Left lung (tissue), 14 donors: Measurements from ENCODE around the gene UPP2. TPM values are rescaled to one million over a fixed set of nuclear protein-coding genes. Genes with fewer than 3 reads are reported as not detected.

ENCODE experiments used
- ATAC-seq: fragments of 200-7000 bp; cut with Tn5 transposase; one replicate; pipeline ENCODE4 v1.9.1; 2020; ENCODE audit warnings: moderate library complexity
- DNase-seq, 4 donors: peaks; one replicate each; pipeline ENCODE4 v3.0.0-alpha.2; 2013 to 2020
- H3K27ac ChIP-seq, 2 donors: fragments of 200-600 bp; sonication (generic) in 1 of 2; one replicate each; pipeline versions ENCODE4 v1.5.0 to v1.8.0; 2020 to 2021
- H3K27me3 ChIP-seq, 2 donors: fragments of 200-600 bp; sonication (generic) in 1 of 2; one replicate each; pipeline versions ENCODE4 v1.5.0 to v1.8.0; 2020 to 2021
- H3K36me3 ChIP-seq, 2 donors: fragments of 200-600 bp; sonication (generic) in 1 of 2; one replicate each; pipeline versions ENCODE4 v1.5.0 to v1.8.0; 2020 to 2021
- H3K4me1 ChIP-seq, 2 donors: fragments of 200-600 bp; one replicate each; pipeline ENCODE4 v1.8.0; 2021
- H3K4me3 ChIP-seq, 2 donors: fragments of 200-600 bp; sonication (generic) in 1 of 2; one replicate each; pipeline versions ENCODE4 v1.5.0 to v1.8.0; 2020 to 2021; ENCODE audit warnings: mild to moderate bottlenecking in 1 of 2
- H3K9me3 ChIP-seq, 2 donors: fragments of 200-600 bp; sonication (generic) in 1 of 2; one replicate each; pipeline versions ENCODE4 v1.5.0 to v1.8.0; 2020 to 2021
- intact Hi-C, 2 donors: fragments of 100-400 bp; cut with DNase I; formaldehyde crosslinking; loops; one replicate each; pipeline versions ENCODE4 v1.11.2 to v1.14.2; 2022
- long read RNA-seq, 12 donors: library from polyadenylated mRNA in 2 of 12; unstranded in 2 of 12; transcript quantifications; one replicate each; pipeline ENCODE4 v2.0.0 and lab custom pipeline, GENCODE V29; 2019 to 2026
- polyA plus RNA-seq, 6 donors: library from polyadenylated mRNA; unstranded; fragments of 120-200 nt; gene quantifications; one replicate each; pipeline ENCODE4 v1.2.1, GENCODE V29; 2013; ENCODE audit not compliant: insufficient read length in 6 of 6
- total RNA-seq, 2 donors: library from RNA; stranded (reverse); fragmentation: NEBNext Ultra II Directional; extraction: Animal tissue kit (Norgen Biotek cat#: 25700); gene quantifications; one replicate each; pipeline ENCODE4 v1.2.1, GENCODE V29; 2021
- TF ChIP-seq, protein P1 (sequence below), 2 donors: fragments of 200-600 bp; sonication (generic) in 1 of 2; IDR thresholded peaks; one replicate each; pipeline versions ENCODE4 v1.5.0 to v1.8.0; 2021; ENCODE audit warnings: antibody characterized with exemption in 2 of 2
- donor health status: DM: no; HTN: yes; CAD: no.
- donor health status: DM: no; HTN: no; CAD: no.

The UPP2 gene
- total RNA-seq (not detected), polyA plus RNA-seq (under 1 TPM; 0.14 to 0.93 (median 0.34) TPM)
- long read RNA-seq, donor 1 = 0 reads
- long read RNA-seq, donor 2 = 0 reads
- long read RNA-seq, donor 3 = 0 reads
- long read RNA-seq, donor 4 = 0 reads
- long read RNA-seq, donor 5 = 0 reads
- long read RNA-seq, donor 6 = 0 reads
- long read RNA-seq, donor 7 = 0 reads
- long read RNA-seq, donor 8 = 0 reads
- long read RNA-seq, donor 9 = 0 reads
- long read RNA-seq, donor 10 = 0 reads
- long read RNA-seq, donor 11 = 0 reads
- long read RNA-seq, donor 12 = 0 reads

DNA sequence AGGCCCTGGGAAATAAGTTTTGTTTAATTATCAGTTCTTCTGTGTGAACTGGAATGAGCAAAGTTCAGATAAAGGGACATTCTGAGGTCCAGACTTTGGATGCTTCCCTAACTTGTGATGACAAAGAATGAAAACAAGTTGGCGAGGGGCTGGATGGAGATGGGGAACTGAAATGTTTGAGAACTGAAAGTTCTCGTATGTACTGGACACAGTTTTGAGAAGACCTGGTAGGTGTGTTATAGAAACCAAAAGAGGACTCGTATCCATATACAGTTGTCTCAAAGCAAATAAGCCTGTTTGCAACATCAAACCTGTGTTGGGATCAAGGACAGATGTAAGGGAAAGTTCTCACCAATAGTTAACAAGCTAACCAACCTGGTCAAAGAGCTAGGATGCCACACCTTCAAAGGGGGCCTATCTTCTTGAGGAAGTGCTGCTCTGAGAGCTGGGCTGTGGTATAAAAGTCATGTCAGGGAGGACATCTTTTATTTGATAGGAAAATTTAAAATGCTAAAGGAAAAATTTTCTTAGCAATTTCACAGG, at the start of gene UPP2:
Gene UPP2, plus strand, starts transcription at position 493 of the 543 bp plus-strand sequence. CDS start 188 bp downstream, outside the sequence.
- Histone ChIP-seq H3K4me1 (no peaks in the 10 kb centered on the region), H3K27me3 (no peaks in the 10 kb centered on the region), H3K27ac (no peak within 1 kb of the TSS), H3K9me3 (no peaks in the 10 kb centered on the region), H3K36me3 (no peaks in the 10 kb centered on the region), H3K4me3 (no peak within 1 kb of the TSS)
- TF ChIP-seq, protein P1, sequence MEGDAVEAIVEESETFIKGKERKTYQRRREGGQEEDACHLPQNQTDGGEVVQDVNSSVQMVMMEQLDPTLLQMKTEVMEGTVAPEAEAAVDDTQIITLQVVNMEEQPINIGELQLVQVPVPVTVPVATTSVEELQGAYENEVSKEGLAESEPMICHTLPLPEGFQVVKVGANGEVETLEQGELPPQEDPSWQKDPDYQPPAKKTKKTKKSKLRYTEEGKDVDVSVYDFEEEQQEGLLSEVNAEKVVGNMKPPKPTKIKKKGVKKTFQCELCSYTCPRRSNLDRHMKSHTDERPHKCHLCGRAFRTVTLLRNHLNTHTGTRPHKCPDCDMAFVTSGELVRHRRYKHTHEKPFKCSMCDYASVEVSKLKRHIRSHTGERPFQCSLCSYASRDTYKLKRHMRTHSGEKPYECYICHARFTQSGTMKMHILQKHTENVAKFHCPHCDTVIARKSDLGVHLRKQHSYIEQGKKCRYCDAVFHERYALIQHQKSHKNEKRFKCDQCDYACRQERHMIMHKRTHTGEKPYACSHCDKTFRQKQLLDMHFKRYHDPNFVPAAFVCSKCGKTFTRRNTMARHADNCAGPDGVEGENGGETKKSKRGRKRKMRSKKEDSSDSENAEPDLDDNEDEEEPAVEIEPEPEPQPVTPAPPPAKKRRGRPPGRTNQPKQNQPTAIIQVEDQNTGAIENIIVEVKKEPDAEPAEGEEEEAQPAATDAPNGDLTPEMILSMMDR (IDR thresholded peaks at IDR 0.05) = no peak
- no peak for DNase-seq
- no peak for ATAC-seq
- intact Hi-C loops = no loop called here

DNA sequence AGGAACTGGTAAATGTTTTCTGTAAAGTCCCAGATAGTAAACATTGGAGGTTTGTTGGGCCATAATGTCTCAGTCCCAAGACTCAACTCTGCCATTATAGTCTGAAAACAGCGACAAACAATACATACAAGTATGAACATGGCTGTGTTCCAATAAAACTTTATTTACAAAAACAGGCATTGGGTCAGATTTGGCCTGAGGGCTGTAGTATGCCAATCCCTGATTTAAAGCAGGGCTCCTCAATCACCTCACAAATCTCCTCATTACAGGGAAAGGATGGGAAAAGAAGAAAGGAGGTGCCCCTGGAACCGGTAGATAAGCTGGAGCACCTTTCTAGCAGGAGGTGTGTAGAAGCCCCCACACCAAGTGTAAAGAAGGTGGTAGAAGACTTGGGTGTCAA, 48.9 kb upstream of the UPP2 start:
- ATAC-seq = no peak

DNA sequence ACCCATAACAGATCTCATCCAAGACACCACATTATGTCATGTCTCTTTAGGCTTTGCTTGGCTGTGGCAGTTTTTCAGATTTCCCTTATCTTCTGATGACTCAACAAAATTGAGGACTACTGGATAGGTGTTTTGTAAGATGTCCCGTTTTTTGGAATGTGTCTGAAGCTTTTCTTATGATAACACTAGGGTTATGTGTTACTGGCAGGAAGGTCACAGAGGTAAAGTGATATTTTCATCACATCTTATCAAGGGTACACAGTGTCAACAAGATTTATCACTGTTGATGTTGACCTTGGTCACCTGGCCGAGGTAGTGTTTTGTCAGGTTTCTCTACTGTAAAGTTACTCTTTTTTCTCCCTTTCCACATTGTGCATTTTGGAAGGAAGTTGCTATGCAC, 44.8 kb upstream of the UPP2 start:
- Histone ChIP-seq H3K9me3 (no peaks in the 10 kb centered on the region), H3K27me3 (no peaks in the 10 kb centered on the region), H3K36me3 (no peaks in the 10 kb centered on the region), H3K4me1 (no peaks in the 10 kb centered on the region), H3K4me3 (no peak overlapping the region), H3K27ac (no peak overlapping the region)
- intact Hi-C loops = no loop called here
- ATAC-seq (no peak), DNase-seq (no peak)
- TF ChIP-seq, protein P1 (IDR thresholded peaks at IDR 0.05) = no peak

More for the DNA sequence above, 48.9 kb upstream of the UPP2 start:
- Histone ChIP-seq H3K4me1 (no peaks in the 10 kb centered on the region), H3K4me3 (no peak overlapping the region), H3K27me3 (no peaks in the 10 kb centered on the region), H3K27ac (no peak overlapping the region), H3K9me3 (no peaks in the 10 kb centered on the region), H3K36me3 (no peaks in the 10 kb centered on the region)
- DNase-seq = no peak
- intact Hi-C loops = no loop called here
- TF ChIP-seq, protein P1 (IDR thresholded peaks at IDR 0.05) = no peak

DNA sequence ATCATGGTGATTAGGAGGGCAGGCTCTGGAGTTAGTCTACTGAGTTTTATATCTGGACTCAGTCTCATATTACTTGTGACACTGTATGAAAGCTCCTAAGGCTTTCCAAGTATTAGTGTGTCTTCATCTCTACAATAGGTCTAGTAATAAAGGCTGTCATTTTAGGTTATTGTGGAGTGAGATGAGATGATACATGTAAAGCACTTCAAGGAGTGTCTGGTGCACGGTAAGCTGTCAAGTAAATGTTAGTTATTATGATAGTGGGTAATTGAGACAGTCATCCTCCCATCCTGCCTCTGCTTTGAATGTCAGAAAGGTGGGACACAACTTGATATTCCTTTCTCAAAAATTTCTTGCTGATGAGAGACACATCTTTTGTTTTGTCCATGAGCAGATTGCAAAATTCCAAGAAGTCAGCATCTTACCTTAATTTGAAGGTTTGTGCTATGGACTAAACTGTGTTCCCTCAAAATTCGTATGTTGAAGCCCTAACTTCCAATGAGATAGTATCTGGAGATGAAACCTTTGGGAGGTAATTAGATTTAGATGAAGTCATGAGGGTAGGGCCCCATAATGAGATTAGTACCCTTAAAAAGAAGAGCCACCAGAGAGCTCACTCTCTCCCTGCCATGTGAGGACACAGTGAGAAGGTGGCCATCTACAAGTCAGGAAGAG, 41.4 kb upstream of the UPP2 start:
- Histone ChIP-seq H3K4me3 (no peak overlapping the region), H3K36me3 (no peaks in the 10 kb centered on the region), H3K27ac (no peak overlapping the region), H3K4me1 (no peaks in the 10 kb centered on the region), H3K27me3 (no peaks in the 10 kb centered on the region), H3K9me3 (no peaks in the 10 kb centered on the region)
- TF ChIP-seq, protein P1 (IDR thresholded peaks at IDR 0.05) = no peak
- ATAC-seq (no peak), DNase-seq (no peak)
- intact Hi-C loops = no loop called here

DNA sequence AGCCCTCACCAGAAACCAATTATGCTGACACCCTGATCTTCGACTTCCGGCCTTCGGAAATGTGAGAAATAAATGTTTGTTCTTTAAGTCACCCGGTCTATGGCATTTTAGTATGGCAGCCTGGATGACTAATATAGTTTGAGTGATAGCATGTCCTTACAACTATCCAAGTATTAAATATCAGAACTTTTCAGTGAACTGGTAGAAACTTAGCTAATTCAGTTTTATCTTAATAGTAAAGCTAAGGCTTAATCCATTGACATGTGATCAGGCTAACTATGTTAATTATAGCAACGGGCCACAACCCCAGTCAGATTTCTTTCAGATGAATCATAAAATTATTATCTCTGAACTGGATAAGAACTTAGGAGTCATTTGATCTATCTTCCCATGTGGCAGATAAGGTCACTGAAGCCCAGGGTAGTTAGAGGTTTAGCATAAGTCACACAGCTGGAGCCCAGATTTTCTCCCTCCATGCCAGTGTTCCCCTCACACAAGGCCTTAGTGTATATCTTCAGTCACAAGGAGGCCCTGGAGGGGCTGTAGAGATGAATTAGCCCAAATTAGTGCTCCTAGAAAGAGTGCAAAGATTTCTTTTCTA, 40.7 kb upstream of the UPP2 start:
- H3K27me3 ChIP-seq = no peaks in the 10 kb centered on the region
- intact Hi-C loops = no loop called here
- no peak overlapping the region for H3K27ac ChIP-seq
- H3K36me3 ChIP-seq = no peaks in the 10 kb centered on the region
- no peaks in the 10 kb centered on the region for H3K9me3 ChIP-seq
- TF ChIP-seq, protein P1 (IDR thresholded peaks at IDR 0.05) = no peak
- no peaks in the 10 kb centered on the region for H3K4me1 ChIP-seq
- ATAC-seq (no peak), DNase-seq (no peak)
- no peak overlapping the region for H3K4me3 ChIP-seq
